IMR-90 (cell line): Measurements from ENCODE around the gene PLCL1. TPM values are rescaled to one million over a fixed set of nuclear protein-coding genes. Genes with fewer than 3 reads are reported as not detected.

Experiments
- ATAC-seq: fragments of 200-7000 bp; cut with Tn5 transposase; 2 replicates; pipeline ENCODE4 v1.9.1; 2020; ENCODE audit warnings: low read depth, mild to moderate bottlenecking, moderate library complexity
- BruUV-seq: library from RNA; stranded (reverse); fragments of 400-500 nt; replicated peaks from 2 replicates; lab custom pipeline; 2021; lab: Mats Ljungman, UMichigan
- CTCF ChIA-PET: fragments of 300-600 bp; formaldehyde crosslinking; extraction: SDS; loops from one replicate; lab custom pipeline; 2021; ENCODE audit warnings: antibody characterized with exemption; lab: Yijun Ruan, JAX
- POLR2A ChIA-PET: fragments of 300-600 bp; sonication (Branson Sonifier 250); formaldehyde crosslinking; loops from one replicate; lab custom pipeline; 2022; ENCODE audit warnings: antibody characterized with exemption; ENCODE audit not compliant: unreplicated experiment; lab: Charles Lee
- DNase-seq: peaks from one replicate; pipeline ENCODE4 v3.0.0; 2013
- H2AFZ ChIP-seq: replicated peaks from 2 replicates; pipeline ENCODE3; 2013; ENCODE audit warnings: low read length, mild to moderate bottlenecking; ENCODE audit not compliant: poor library complexity
- H2AK5ac ChIP-seq: 2 replicates; pipeline ENCODE4 v1.6.1; 2013; ENCODE audit warnings: low read depth, low read length, inconsistent platforms
- H2AK9ac ChIP-seq: replicated peaks from 2 replicates; pipeline ENCODE3; 2013; ENCODE audit warnings: mild to moderate bottlenecking, low read depth, low read length, moderate library complexity; ENCODE audit not compliant: poor library complexity
- H2BK120ac ChIP-seq: 2 replicates; pipeline ENCODE4 v1.6.1; 2013; ENCODE audit warnings: low read depth, low read length, inconsistent platforms
- H2BK15ac ChIP-seq: 3 replicates; pipeline ENCODE4 v1.6.1; 2013; ENCODE audit warnings: low read depth, low read length, inconsistent platforms
- H2BK20ac ChIP-seq: 2 replicates; pipeline ENCODE4 v1.6.1; 2013; ENCODE audit warnings: low read depth, mild to moderate bottlenecking, inconsistent platforms, low read length, moderate library complexity
- H2BK5ac ChIP-seq: 2 replicates; pipeline ENCODE4 v1.6.1; 2013; ENCODE audit warnings: mild to moderate bottlenecking, low read depth, low read length, inconsistent platforms; ENCODE audit not compliant: poor library complexity, severe bottlenecking
- H3K14ac ChIP-seq: replicated peaks from 2 replicates; pipeline ENCODE4 v1.6.1; 2013; ENCODE audit warnings: low read depth, low read length, inconsistent platforms
- H3K18ac ChIP-seq: 2 replicates; pipeline ENCODE4 v1.6.1; 2013; ENCODE audit warnings: low read depth, low read length, control low read depth
- H3K23ac ChIP-seq: 2 replicates; pipeline ENCODE4 v1.6.1; 2013; ENCODE audit warnings: low read depth, low read length, inconsistent platforms
- H3K27ac ChIP-seq: 2 replicates; pipeline ENCODE4 v1.5.1; 2013; ENCODE audit warnings: mild to moderate bottlenecking, control low read depth, low read length; ENCODE audit not compliant: insufficient read depth
- H3K27me3 ChIP-seq: 2 replicates; pipeline ENCODE4 v1.6.1; 2013; ENCODE audit warnings: low read length; ENCODE audit not compliant: control insufficient read depth, insufficient read depth
- H3K36me3 ChIP-seq: 2 replicates; pipeline ENCODE4 v1.6.1; 2013; ENCODE audit warnings: low read length, mixed read lengths; ENCODE audit not compliant: control insufficient read depth, insufficient read depth
- H3K4ac ChIP-seq: 2 replicates; pipeline ENCODE4 v1.6.1; 2013; ENCODE audit warnings: low read depth, low read length, inconsistent platforms
- H3K4me1 ChIP-seq: 2 replicates; pipeline ENCODE4 v1.6.1; 2013; ENCODE audit warnings: low read length, mixed read lengths; ENCODE audit not compliant: control insufficient read depth, insufficient read depth
- H3K4me2 ChIP-seq: 2 replicates; pipeline ENCODE4 v1.6.1; 2013; ENCODE audit warnings: low read depth, mild to moderate bottlenecking, control low read depth, low read length, moderate library complexity
- H3K4me3 ChIP-seq: 2 replicates; pipeline ENCODE4 v1.5.1; 2013; ENCODE audit warnings: low read depth, mild to moderate bottlenecking, control low read depth, low read length, moderate library complexity; ENCODE audit not compliant: insufficient read depth
- H3K56ac ChIP-seq: 2 replicates; pipeline ENCODE4 v1.6.1; 2013; ENCODE audit warnings: low read length, inconsistent platforms; ENCODE audit not compliant: insufficient read depth; ENCODE audit errors: extremely low read depth
- H3K79me1 ChIP-seq, 2 experiments: 2 replicates each; pipeline ENCODE4 v1.6.1; 2013; ENCODE audit warnings: low read length in 2 of 2, inconsistent platforms in 1 of 2, low read depth in 1 of 2
- H3K9ac ChIP-seq: 2 replicates; pipeline ENCODE4 v1.6.1; 2013; ENCODE audit warnings: low read depth, low read length, control low read depth
- H3K9me1 ChIP-seq: 2 replicates; pipeline ENCODE4 v1.6.1; 2013; ENCODE audit warnings: low read length, inconsistent platforms; ENCODE audit not compliant: insufficient read depth
- H3K9me3 ChIP-seq: 2 replicates; pipeline ENCODE4 v1.6.1; 2013; ENCODE audit warnings: low read length; ENCODE audit not compliant: control insufficient read depth, insufficient read depth
- H4K20me1 ChIP-seq: 2 replicates; pipeline ENCODE4 v1.6.1; 2013; ENCODE audit warnings: low read length, inconsistent platforms; ENCODE audit not compliant: insufficient read depth
- H4K5ac ChIP-seq: 2 replicates; pipeline ENCODE4 v1.6.1; 2013; ENCODE audit warnings: mild to moderate bottlenecking, low read depth, low read length, control low read depth
- H4K8ac ChIP-seq, 2 experiments: 2 replicates each; pipeline ENCODE4 v1.6.1; 2013; ENCODE audit warnings: low read depth in 2 of 2, low read length in 2 of 2, control low read depth in 1 of 2, inconsistent platforms in 1 of 2
- H4K91ac ChIP-seq: 2 replicates; pipeline ENCODE4 v1.6.1; 2013; ENCODE audit warnings: low read depth, low read length, inconsistent platforms; ENCODE audit not compliant: insufficient read depth
- BHLHE40 ChIP-seq: fragments of 150-350 bp; IDR thresholded peaks from 2 replicates; pipeline ENCODE4 v1.6.1; 2016; ENCODE audit warnings: mild to moderate bottlenecking, low read depth, low read length
- CEBPB ChIP-seq: IDR thresholded peaks from 2 replicates; pipeline ENCODE4 v1.6.1; 2012; ENCODE audit warnings: low read depth, low read length, improper control_type of control experiment
- CHD1 ChIP-seq: IDR thresholded peaks from 2 replicates; pipeline ENCODE4 v1.6.1; 2012; ENCODE audit warnings: low read depth, low read length, improper control_type of control experiment
- CTCF ChIP-seq: conservative IDR thresholded peaks from 2 replicates; pipeline ENCODE4 v1.5.1; 2012; ENCODE audit warnings: mild to moderate bottlenecking, low read depth, low read length, improper control_type of control experiment
- ELK1 ChIP-seq: fragments of 150-350 bp; IDR thresholded peaks from 2 replicates; pipeline ENCODE4 v1.6.1; 2016; ENCODE audit warnings: low read depth, mild to moderate bottlenecking, low read length, moderate library complexity, borderline replicate concordance
- FOS ChIP-seq: fragments of 150-350 bp; IDR thresholded peaks from 2 replicates; pipeline ENCODE4 v1.6.1; 2016; ENCODE audit warnings: low read depth, low read length
- MAFK ChIP-seq: IDR thresholded peaks from 2 replicates; pipeline ENCODE4 v1.6.1; 2012; ENCODE audit warnings: low read depth, low read length, improper control_type of control experiment
- MXI1 ChIP-seq: IDR thresholded peaks from 2 replicates; pipeline ENCODE4 v1.6.1; 2012; ENCODE audit warnings: low read depth, mild to moderate bottlenecking, low read length, moderate library complexity, borderline replicate concordance
- NFE2L2 ChIP-seq: fragments of 150-350 bp; IDR thresholded peaks from 2 replicates; pipeline ENCODE4 v1.6.1; 2016; ENCODE audit warnings: low read depth, mild to moderate bottlenecking, low read length
- POLR2A ChIP-seq: IDR thresholded peaks from 2 replicates; pipeline ENCODE4 v1.6.1; 2012; ENCODE audit warnings: mild to moderate bottlenecking, low read depth, low read length
- RAD21 ChIP-seq: IDR thresholded peaks from 2 replicates; pipeline ENCODE4 v1.6.1; 2012; ENCODE audit warnings: low read length, improper control_type of control experiment
- RCOR1 ChIP-seq: IDR thresholded peaks from 2 replicates; pipeline ENCODE4 v1.6.1; 2012; ENCODE audit warnings: mild to moderate bottlenecking, low read length, improper control_type of control experiment; ENCODE audit not compliant: insufficient replicate concordance
- SMC3 ChIP-seq: fragments of 150-350 bp; IDR thresholded peaks from 2 replicates; pipeline ENCODE4 v1.6.1; 2016; ENCODE audit warnings: low read depth, mild to moderate bottlenecking, antibody characterized with exemption, low read length, moderate library complexity
- USF2 ChIP-seq: fragments of 150-350 bp; IDR thresholded peaks from 2 replicates; pipeline ENCODE4 v1.6.1; 2017; ENCODE audit warnings: mild to moderate bottlenecking, antibody characterized with exemption, low read length, low read depth
- dilution Hi-C: fragments of 300-500 bp; cut with HindIII; formaldehyde crosslinking; loops from one replicate; pipeline ENCODE4 v1.14.3; 2018; ENCODE audit warnings: low sequenced_read_pairs; ENCODE audit not compliant: unreplicated experiment
- in situ Hi-C: fragments of 300-500 bp; cut with MboI; formaldehyde crosslinking; loops from 3 replicates; pipeline ENCODE4 v1.14.3; 2019; ENCODE audit warnings: low sequenced_read_pairs, inconsistent platforms, mixed read lengths
- intact Hi-C: fragments of 100-400 bp; cut with micrococcal nuclease; formaldehyde crosslinking; loops from 2 replicates; pipeline ENCODE4 v1.10.0; 2022
- polyA plus RNA-seq, 3 experiments: library from polyadenylated mRNA; depleted of rRNA; stranded (reverse); fragments of >200 nt; gene quantifications; 2 replicates each; pipeline ENCODE4 v1.2.3, GENCODE V29; 2012; ENCODE audit warnings: low replicate concordance in 1 of 3
- total RNA-seq: library from RNA; depleted of rRNA; stranded (reverse); fragments of >200 nt; gene quantifications from 2 replicates; pipeline ENCODE4 v1.2.3, GENCODE V29; 2012

Gene PLCL1
- total and polyA plus RNA-seq, 2 of the 4 experiments (the other 2 are of a cell fraction) = 0.14 to 0.18 TPM

GRCh38 chr2:198157314-198157713 lies 352.9 kb downstream of the PLCL1 start:
- dilution Hi-C loops (no loop called here), intact Hi-C loops (no loop called here), in situ Hi-C loops (no loop called here)
- Histone ChIP-seq H2AK5ac (no peak overlapping the region), H3K9me3 (no peaks in the 10 kb centered on the region), H3K14ac (no peak overlapping the region), H3K4ac (no peak overlapping the region), H4K91ac (no peak overlapping the region), H2BK5ac (no peak overlapping the region), H2BK120ac (no peak overlapping the region), H3K36me3 (no peaks in the 10 kb centered on the region), H3K9ac (no peak overlapping the region), H4K8ac (no peak overlapping the region), H4K5ac (no peak overlapping the region), H3K18ac (no peak overlapping the region), H3K27ac (no peak overlapping the region), H2BK20ac (no peak overlapping the region), H3K9me1 (no peaks in the 10 kb centered on the region), H3K4me2 (no peak overlapping the region), H2AK9ac (no peak overlapping the region), H2BK15ac (no peak overlapping the region), H3K56ac (no peak overlapping the region), H4K20me1 (no peaks in the 10 kb centered on the region), H3K4me1 (no peaks in the 10 kb centered on the region), H3K79me1 (no peaks in the 10 kb centered on the region), H3K27me3 (no peaks in the 10 kb centered on the region), H3K23ac (no peak overlapping the region), H2AFZ (no peak overlapping the region), H3K4me3 (no peak overlapping the region)
- CTCF ChIA-PET = no interaction called here
- TF ChIP-seq USF2 (no peak), RCOR1 (no peak), SMC3 (no peak), CHD1 (no peak), CTCF (no peak), FOS (no peak), NFE2L2 (no peak), RAD21 (no peak), POLR2A (no peak), BHLHE40 (no peak), MXI1 (no peak), MAFK (no peak), ELK1 (no peak), CEBPB (no peak)
- no TSS peak for BruUV-seq
- POLR2A ChIA-PET = no interaction called here
- DNase-seq = no peak
- no peak for ATAC-seq
